HCT116 (cell line): ENCODE measurements around the gene FUCA2. TPM values are rescaled to one million over a fixed set of nuclear protein-coding genes. Genes with fewer than 3 reads are reported as not detected.

ENCODE experiments used
- ATAC-seq: fragments of 200-7000 bp; cut with Tn5 transposase; 2 replicates; pipeline ENCODE4 v1.9.1; 2020; ENCODE audit warnings: mild to moderate bottlenecking, moderate library complexity
- BruUV-seq: library from RNA; stranded (reverse); fragments of 400-500 nt; replicated peaks from 2 replicates; lab custom pipeline; 2021; lab: Mats Ljungman, UMichigan
- CTCF ChIA-PET: fragments of 300-600 bp; sonication (Branson Sonifier 250); formaldehyde crosslinking; loops from one replicate; lab custom pipeline; 2021; ENCODE audit warnings: antibody characterized with exemption; lab: Charles Lee
- POLR2A ChIA-PET: fragments of 300-600, 350-600 bp; sonication (Branson Sonifier 250); formaldehyde crosslinking; loops from one replicate; lab custom pipeline; 2021; ENCODE audit warnings: antibody characterized with exemption; lab: Charles Lee
- RAD21 ChIA-PET, 2 experiments: fragments of 300-600 bp; sonication (Branson Sonifier 250); formaldehyde crosslinking; loops; one replicate each; lab custom pipeline; 2023; ENCODE audit warnings: low total read pairs in 2 of 2; ENCODE audit not compliant: uncharacterized antibody in 2 of 2, unreplicated experiment in 2 of 2, low non-redundant PET in 1 of 2; lab: Charles Lee
- DNase-seq: peaks from one replicate; pipeline ENCODE4 v3.0.0-alpha.2; 2010; ENCODE audit warnings: low read depth, low spot score
- H2AFZ ChIP-seq: fragments of 200-600 bp; shearing (Covaris generic), sonication (generic); 2 replicates; pipeline ENCODE4 v1.6.1; 2017; ENCODE audit warnings: low read depth, mixed run types, mixed read lengths, antibody characterized with exemption, low read length; ENCODE audit not compliant: poor library complexity, severe bottlenecking
- H3K27ac ChIP-seq: 2 replicates; pipeline ENCODE4 v1.5.1; 2012; ENCODE audit warnings: low read depth, low read length
- H3K27me3 ChIP-seq: fragments of 200-600 bp; sonication (generic); 2 replicates; pipeline ENCODE4 v1.6.1; 2016; ENCODE audit warnings: mixed run types, low read length, mixed read lengths; ENCODE audit not compliant: insufficient read depth
- H3K36me3 ChIP-seq, 2 experiments: fragments of 200-500 bp in 1 of 2; fragments of 200-600 bp in 1 of 2; sonication (Bioruptor generic) in 1 of 2; sonication (generic) in 1 of 2; 2 replicates each; pipeline versions ENCODE4 v1.5.1 to v1.6.1; 2014 to 2016; ENCODE audit warnings: low read length in 2 of 2, inconsistent platforms in 1 of 2, mixed read lengths in 1 of 2, mixed run types in 1 of 2; ENCODE audit not compliant: insufficient read depth in 2 of 2, control insufficient read depth in 1 of 2
- H3K4me1 ChIP-seq, 2 experiments: fragments of 200-600 bp in 1 of 2; sonication (generic) in 1 of 2; 2 replicates each; pipeline versions ENCODE4 v1.5.1 to v1.6.1; 2012 to 2017; ENCODE audit warnings: low read length in 2 of 2, inconsistent platforms in 1 of 2, mild to moderate bottlenecking in 1 of 2, mixed read lengths in 1 of 2, mixed run types in 1 of 2, moderate library complexity in 1 of 2; ENCODE audit not compliant: insufficient read depth in 2 of 2, control insufficient read depth in 1 of 2
- H3K4me2 ChIP-seq: fragments of 200-600 bp; sonication (generic); 2 replicates; pipeline ENCODE4 v1.6.1; 2017; ENCODE audit warnings: mixed run types, low read length, mixed read lengths
- H3K4me3 ChIP-seq, 2 experiments: fragments of 200-600 bp in 1 of 2; sonication (generic) in 1 of 2; replicated peaks in 1 of 2; 2 replicates each; pipeline ENCODE4 v1.5.1; 2011 to 2016; ENCODE audit warnings: low read length in 2 of 2, control low read depth in 1 of 2, low read depth in 1 of 2, mild to moderate bottlenecking in 1 of 2, mixed read lengths in 1 of 2, mixed run types in 1 of 2
- H3K79me2 ChIP-seq: fragments of 200-600 bp; sonication (generic); 2 replicates; pipeline ENCODE4 v1.6.1; 2017; ENCODE audit warnings: mild to moderate bottlenecking, mixed run types, low read length, moderate library complexity, mixed read lengths; ENCODE audit not compliant: insufficient read depth
- H3K9ac ChIP-seq: fragments of 200-600 bp; sonication (generic); 2 replicates; pipeline ENCODE4 v1.6.1; 2016; ENCODE audit warnings: low read length, mixed read lengths
- H3K9me2 ChIP-seq: fragments of 200-600 bp; sonication (generic), shearing (Covaris generic); 2 replicates; pipeline ENCODE4 v1.6.1; 2017; ENCODE audit warnings: mixed run types, mild to moderate bottlenecking, moderate library complexity; ENCODE audit not compliant: insufficient read depth
- H3K9me3 ChIP-seq, 2 experiments: fragments of 200-500 bp in 1 of 2; fragments of 200-600 bp in 1 of 2; sonication (Bioruptor generic) in 1 of 2; sonication (generic) in 1 of 2; 2 replicates each; pipeline ENCODE4 v1.6.1; 2014 to 2017; ENCODE audit warnings: low read length in 2 of 2, mixed read lengths in 2 of 2, inconsistent platforms in 1 of 2, low read depth in 1 of 2, mild to moderate bottlenecking in 1 of 2, mixed run types in 1 of 2, moderate library complexity in 1 of 2; ENCODE audit not compliant: control insufficient read depth in 1 of 2, insufficient read depth in 1 of 2
- H4K20me1 ChIP-seq: fragments of 200-600 bp; sonication (generic), shearing (Covaris generic); 2 replicates; pipeline ENCODE4 v1.6.1; 2017; ENCODE audit warnings: mixed run types, mild to moderate bottlenecking, moderate library complexity; ENCODE audit not compliant: insufficient read depth
- CBX3 ChIP-seq: IDR thresholded peaks from 2 replicates; pipeline ENCODE4 v1.6.1; 2012; ENCODE audit warnings: low read depth
- CEBPB ChIP-seq: IDR thresholded peaks from 2 replicates; pipeline ENCODE4 v1.6.1; 2012; ENCODE audit warnings: low read depth
- EGR1 ChIP-seq: IDR thresholded peaks from 2 replicates; pipeline ENCODE4 v1.6.1; 2012; ENCODE audit warnings: low read depth
- EZH2 ChIP-seq: fragments of 200-600 bp; sonication (generic); IDR thresholded peaks from 2 replicates; pipeline ENCODE4 v1.6.1; 2017; ENCODE audit warnings: antibody characterized with exemption, mixed run types
- EZH2phosphoT487 ChIP-seq: fragments of 200-600 bp; IDR thresholded peaks from 2 replicates; pipeline ENCODE4 v1.6.1; 2018; ENCODE audit warnings: antibody characterized with exemption, borderline replicate concordance
- JUND ChIP-seq: IDR thresholded peaks from 2 replicates; pipeline ENCODE4 v1.6.1; 2012
- POLR2A ChIP-seq: IDR thresholded peaks from 2 replicates; pipeline ENCODE4 v1.7.0; 2011; ENCODE audit warnings: borderline replicate concordance; ENCODE audit not compliant: insufficient read depth, insufficient read length; ENCODE audit errors: extremely low read depth
- RAD21 ChIP-seq: IDR thresholded peaks from 2 replicates; pipeline ENCODE4 v1.6.1; 2012; ENCODE audit warnings: low read depth, mild to moderate bottlenecking
- SRF ChIP-seq: IDR thresholded peaks from 2 replicates; pipeline ENCODE4 v1.6.1; 2012; ENCODE audit warnings: low read depth
- YY1 ChIP-seq: IDR thresholded peaks from 2 replicates; pipeline ENCODE4 v1.6.1; 2011; ENCODE audit warnings: low read length, low read depth, moderate library complexity, mild to moderate bottlenecking; ENCODE audit not compliant: insufficient replicate concordance; ENCODE audit errors: extremely low read depth
- ZNF274 ChIP-seq: fragments of 200-500 bp; sonication (Bioruptor generic); IDR thresholded peaks from 2 replicates; pipeline ENCODE4 v1.6.1; 2014; ENCODE audit warnings: mild to moderate bottlenecking, low read depth, low read length, inconsistent platforms
- intact Hi-C: fragments of 100-400 bp; cut with micrococcal nuclease; formaldehyde crosslinking; loops from 2 replicates; pipeline ENCODE4 v1.10.0; 2022
- total RNA-seq: library from RNA; stranded (reverse); gene quantifications from one replicate; pipeline ENCODE4 v1.2.1, GENCODE V29; 2021; ENCODE audit not compliant: unreplicated experiment
- TF ChIP-seq, protein P1 (sequence below): IDR thresholded peaks from 2 replicates; pipeline ENCODE4 v1.6.1; 2012; ENCODE audit warnings: low read depth
- TF ChIP-seq, protein P2 (sequence below): IDR thresholded peaks from 2 replicates; pipeline ENCODE4 v1.6.1; 2012
- TF ChIP-seq, protein P3 (sequence below): IDR thresholded peaks from 2 replicates; pipeline ENCODE4 v1.6.1; 2011; ENCODE audit warnings: mild to moderate bottlenecking, low read length, moderate library complexity; ENCODE audit not compliant: insufficient replicate concordance; ENCODE audit errors: extremely low read depth
- TF ChIP-seq, protein P4 (sequence below), 3 experiments: fragments of 200-600 bp in 1 of 3; sonication (generic) in 1 of 3; IDR thresholded peaks in 2 of 3; conservative IDR thresholded peaks in 1 of 3; 2 replicates each; pipeline ENCODE4 v1.5.1; 2012 to 2017; ENCODE audit warnings: low read depth in 2 of 3, low read length in 2 of 3, antibody characterized with exemption in 1 of 3, borderline replicate concordance in 1 of 3, control low read depth in 1 of 3, mild to moderate bottlenecking in 1 of 3, mixed read lengths in 1 of 3, mixed run types in 1 of 3, moderate library complexity in 1 of 3; ENCODE audit not compliant: insufficient read depth in 1 of 3

Gene FUCA2
- total RNA-seq, 1 experiment from 2014 or later = 75.4 TPM

DNA sequence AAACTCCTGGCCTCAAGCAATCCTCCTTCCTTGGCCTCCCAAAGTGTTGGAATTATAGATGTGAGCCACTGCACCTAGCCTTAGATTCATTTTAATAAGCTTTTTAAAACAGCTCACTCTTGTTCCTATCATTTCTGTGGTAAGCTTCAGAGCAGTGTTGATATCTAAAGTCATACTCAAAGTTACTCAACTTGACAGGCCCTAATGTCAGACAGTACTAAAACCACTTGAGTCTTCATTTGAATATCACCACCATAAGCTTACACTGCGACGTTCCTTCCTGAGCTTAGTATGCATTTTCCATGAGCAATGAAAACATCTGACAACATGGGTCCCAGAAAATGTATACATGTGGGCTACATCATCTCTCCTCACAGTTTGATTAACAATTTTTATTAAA is 6.0 kb downstream of the FUCA2 start:
- no peaks in the 10 kb centered on the region for H3K9me2 ChIP-seq
- no peaks in the 10 kb centered on the region for H4K20me1 ChIP-seq
- no peak overlapping the region for H3K27ac ChIP-seq
- no peak for ATAC-seq
- no peak overlapping the region for H3K4me2 ChIP-seq
- no peak overlapping the region for H3K9ac ChIP-seq
- DNase-seq = no peak
- no peak overlapping the region for H2AFZ ChIP-seq
- intact Hi-C loops = no loop called here
- peaks cover 39% of the 10 kb centered on the region for H3K79me2 ChIP-seq
- POLR2A ChIA-PET = interaction anchor here (0.7 kb wide), 1 partner anchor 315 kb away, joined by 3 read pairs; no protein-coding TSS in a partner anchor
- no TSS peak for BruUV-seq
- H3K27me3 ChIP-seq = no peaks in the 10 kb centered on the region
- H3K4me3 ChIP-seq = no peak overlapping the region
- peaks cover 22 to 29% of the 10 kb centered on the region in 2 experiments; a peak in 3 of 4 replicates for H3K36me3 ChIP-seq
- TF ChIP-seq, protein P1, sequence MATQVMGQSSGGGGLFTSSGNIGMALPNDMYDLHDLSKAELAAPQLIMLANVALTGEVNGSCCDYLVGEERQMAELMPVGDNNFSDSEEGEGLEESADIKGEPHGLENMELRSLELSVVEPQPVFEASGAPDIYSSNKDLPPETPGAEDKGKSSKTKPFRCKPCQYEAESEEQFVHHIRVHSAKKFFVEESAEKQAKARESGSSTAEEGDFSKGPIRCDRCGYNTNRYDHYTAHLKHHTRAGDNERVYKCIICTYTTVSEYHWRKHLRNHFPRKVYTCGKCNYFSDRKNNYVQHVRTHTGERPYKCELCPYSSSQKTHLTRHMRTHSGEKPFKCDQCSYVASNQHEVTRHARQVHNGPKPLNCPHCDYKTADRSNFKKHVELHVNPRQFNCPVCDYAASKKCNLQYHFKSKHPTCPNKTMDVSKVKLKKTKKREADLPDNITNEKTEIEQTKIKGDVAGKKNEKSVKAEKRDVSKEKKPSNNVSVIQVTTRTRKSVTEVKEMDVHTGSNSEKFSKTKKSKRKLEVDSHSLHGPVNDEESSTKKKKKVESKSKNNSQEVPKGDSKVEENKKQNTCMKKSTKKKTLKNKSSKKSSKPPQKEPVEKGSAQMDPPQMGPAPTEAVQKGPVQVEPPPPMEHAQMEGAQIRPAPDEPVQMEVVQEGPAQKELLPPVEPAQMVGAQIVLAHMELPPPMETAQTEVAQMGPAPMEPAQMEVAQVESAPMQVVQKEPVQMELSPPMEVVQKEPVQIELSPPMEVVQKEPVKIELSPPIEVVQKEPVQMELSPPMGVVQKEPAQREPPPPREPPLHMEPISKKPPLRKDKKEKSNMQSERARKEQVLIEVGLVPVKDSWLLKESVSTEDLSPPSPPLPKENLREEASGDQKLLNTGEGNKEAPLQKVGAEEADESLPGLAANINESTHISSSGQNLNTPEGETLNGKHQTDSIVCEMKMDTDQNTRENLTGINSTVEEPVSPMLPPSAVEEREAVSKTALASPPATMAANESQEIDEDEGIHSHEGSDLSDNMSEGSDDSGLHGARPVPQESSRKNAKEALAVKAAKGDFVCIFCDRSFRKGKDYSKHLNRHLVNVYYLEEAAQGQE = no peak
- TF ChIP-seq YY1 (no peak), EZH2 (no peak), JUND (no peak), SRF (no peak), EGR1 (no peak), EZH2phosphoT487 (no peak), POLR2A (no peak), CBX3 (no peak), ZNF274 (no peak), CEBPB (no peak), RAD21 (no peak)
- TF ChIP-seq, protein P2, sequence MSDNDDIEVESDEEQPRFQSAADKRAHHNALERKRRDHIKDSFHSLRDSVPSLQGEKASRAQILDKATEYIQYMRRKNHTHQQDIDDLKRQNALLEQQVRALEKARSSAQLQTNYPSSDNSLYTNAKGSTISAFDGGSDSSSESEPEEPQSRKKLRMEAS = no peak
- TF ChIP-seq, protein P3, sequence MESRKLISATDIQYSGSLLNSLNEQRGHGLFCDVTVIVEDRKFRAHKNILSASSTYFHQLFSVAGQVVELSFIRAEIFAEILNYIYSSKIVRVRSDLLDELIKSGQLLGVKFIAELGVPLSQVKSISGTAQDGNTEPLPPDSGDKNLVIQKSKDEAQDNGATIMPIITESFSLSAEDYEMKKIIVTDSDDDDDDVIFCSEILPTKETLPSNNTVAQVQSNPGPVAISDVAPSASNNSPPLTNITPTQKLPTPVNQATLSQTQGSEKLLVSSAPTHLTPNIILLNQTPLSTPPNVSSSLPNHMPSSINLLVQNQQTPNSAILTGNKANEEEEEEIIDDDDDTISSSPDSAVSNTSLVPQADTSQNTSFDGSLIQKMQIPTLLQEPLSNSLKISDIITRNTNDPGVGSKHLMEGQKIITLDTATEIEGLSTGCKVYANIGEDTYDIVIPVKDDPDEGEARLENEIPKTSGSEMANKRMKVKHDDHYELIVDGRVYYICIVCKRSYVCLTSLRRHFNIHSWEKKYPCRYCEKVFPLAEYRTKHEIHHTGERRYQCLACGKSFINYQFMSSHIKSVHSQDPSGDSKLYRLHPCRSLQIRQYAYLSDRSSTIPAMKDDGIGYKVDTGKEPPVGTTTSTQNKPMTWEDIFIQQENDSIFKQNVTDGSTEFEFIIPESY = no peak
- TF ChIP-seq, protein P4, sequence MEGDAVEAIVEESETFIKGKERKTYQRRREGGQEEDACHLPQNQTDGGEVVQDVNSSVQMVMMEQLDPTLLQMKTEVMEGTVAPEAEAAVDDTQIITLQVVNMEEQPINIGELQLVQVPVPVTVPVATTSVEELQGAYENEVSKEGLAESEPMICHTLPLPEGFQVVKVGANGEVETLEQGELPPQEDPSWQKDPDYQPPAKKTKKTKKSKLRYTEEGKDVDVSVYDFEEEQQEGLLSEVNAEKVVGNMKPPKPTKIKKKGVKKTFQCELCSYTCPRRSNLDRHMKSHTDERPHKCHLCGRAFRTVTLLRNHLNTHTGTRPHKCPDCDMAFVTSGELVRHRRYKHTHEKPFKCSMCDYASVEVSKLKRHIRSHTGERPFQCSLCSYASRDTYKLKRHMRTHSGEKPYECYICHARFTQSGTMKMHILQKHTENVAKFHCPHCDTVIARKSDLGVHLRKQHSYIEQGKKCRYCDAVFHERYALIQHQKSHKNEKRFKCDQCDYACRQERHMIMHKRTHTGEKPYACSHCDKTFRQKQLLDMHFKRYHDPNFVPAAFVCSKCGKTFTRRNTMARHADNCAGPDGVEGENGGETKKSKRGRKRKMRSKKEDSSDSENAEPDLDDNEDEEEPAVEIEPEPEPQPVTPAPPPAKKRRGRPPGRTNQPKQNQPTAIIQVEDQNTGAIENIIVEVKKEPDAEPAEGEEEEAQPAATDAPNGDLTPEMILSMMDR (IDR thresholded peaks at IDR 0.05 in 2 of 3, conservative IDR thresholded peaks at IDR 0.05 in 1 of 3; ENCODE audit: borderline replicate concordance in 1 of 3, insufficient read depth in 1 of 3, low read depth in 2 of 3, low read length in 2 of 3) = no peak
- TF ChIP-seq, all 23 proteins: peak for 0
- ChIA-PET RAD21 (no interaction called here), CTCF (no interaction called here)
- peaks cover 0 to 4% of the 10 kb centered on the region in 2 experiments; a peak in 1 of 4 replicates for H3K4me1 ChIP-seq
- H3K9me3 ChIP-seq = no peaks in the 10 kb centered on the region
